Glomerular visceral epithelial cell (primary cell): ENCODE data around the gene HMGCS2.

ENCODE experiments used
- DNase-seq: peaks from one replicate; pipeline ENCODE4 v3.0.0-alpha.2; 2016; ENCODE audit errors: extremely low spot score

HMGCS2 gene

GRCh38 chr1:119701659-119702058 lies 67.0 kb downstream of the HMGCS2 start:
- DNase-seq, result no peak

GRCh38 chr1:119700326-119700725 lies 68.4 kb downstream of the HMGCS2 start:
- DNase-seq, result no peak
